ENCODE measurements around the gene PC.

- TF ChIP-seq NFIC (IDR thresholded peaks at IDR 0.05) (no peak), EGR1 (IDR thresholded peaks at IDR 0.05) (no peak), TAF1 (IDR thresholded peaks at IDR 0.05; ENCODE audit: low read depth) (no peak), YY1 (IDR thresholded peaks at IDR 0.05; ENCODE audit: low read depth) (no peak)
Observed at GRCh38 chr11:66861038-66861773, 97.0 kb downstream of the PC start.

Measured in Ishikawa (cell line).